ENCODE results near the gene CEBPZ.

- TF ChIP-seq CTCF (IDR thresholded peaks at IDR 0.05; ENCODE audit: extremely low read depth in 1 of 2, insufficient read depth in 1 of 2, low read depth in 1 of 2, low read length in 2 of 2) (no peak), MAX (IDR thresholded peaks at IDR 0.05; ENCODE audit: insufficient read depth, insufficient read length) (no peak), POLR2A (IDR thresholded peaks at IDR 0.05; ENCODE audit: low read depth, low read length) (no peak), POLR2AphosphoS5 (IDR thresholded peaks at IDR 0.05; ENCODE audit: insufficient read depth, low read depth, low read length) (no peak), EZH2 (IDR thresholded peaks at IDR 0.05; ENCODE audit: borderline replicate concordance, low read depth, low read length, severe bottlenecking) (no peak), JUN (IDR thresholded peaks at IDR 0.05; ENCODE audit: borderline replicate concordance, insufficient read depth, insufficient read length, low read depth) (no peak), MYC (IDR thresholded peaks at IDR 0.05; ENCODE audit: low read depth, low read length) (no peak)
These were observed 42.8 kb downstream of the CEBPZ start, which contains the start of gene SULT6B1 for GRCh38 chr2:37188570-37188969.
